ENCODE data around the gene DPT. TPM values are rescaled to one million over a fixed set of nuclear protein-coding genes. Genes with fewer than 3 reads are reported as not detected.
"Not testable (repeated sequence)": the region's sequence is repeated elsewhere in the genome, so short reads cannot be mapped to it uniquely, and the experiment has no call there.

The DPT gene
- not detected for polyA plus RNA-seq (2012; ENCODE audit: low read depth, missing spikeins)

- no peak for FAIRE-seq
- TF ChIP-seq POLR2AphosphoS5 (IDR thresholded peaks at IDR 0.05; ENCODE audit: low read depth, low read length) (no peak), SPI1 (IDR thresholded peaks at IDR 0.05; ENCODE audit: low read depth, low read length) (no peak), TAF1 (IDR thresholded peaks at IDR 0.05; ENCODE audit: low read depth, low read length) (no peak), POU2F2 (IDR thresholded peaks at IDR 0.05; ENCODE audit: low read depth, low read length) (no peak), PAX5 (IDR thresholded peaks at IDR 0.05; ENCODE audit: insufficient read depth, low read length, severe bottlenecking) (no peak), POLR2A (IDR thresholded peaks at IDR 0.05; ENCODE audit: low read depth, low read length) (no peak)
- no peak for DNase-seq (ENCODE audit: insufficient read length, low spot score)
Measured at GRCh38 chr1:168728473-168729404, at the start of gene DPT. Gene DPT, minus strand, starts transcription at chr1:168729206. Its CDS starts 32 bp downstream, at chr1:168729174.

- TF ChIP-seq SPI1 (IDR thresholded peaks at IDR 0.05; ENCODE audit: low read depth, low read length) (no peak), POLR2A (IDR thresholded peaks at IDR 0.05; ENCODE audit: low read depth, low read length) (no peak), TAF1 (IDR thresholded peaks at IDR 0.05; ENCODE audit: low read depth, low read length) (no peak), POU2F2 (IDR thresholded peaks at IDR 0.05; ENCODE audit: low read depth, low read length) (no peak)
- DNase-seq (ENCODE audit: insufficient read length, low spot score) (no peak), FAIRE-seq (no peak)
Measured at GRCh38 chr1:168775366-168775765, 46.4 kb upstream of the DPT start.

- no peak for TF ChIP-seq TAF1 (IDR thresholded peaks at IDR 0.05; ENCODE audit: low read depth, low read length)
- TF ChIP-seq POU2F2 (IDR thresholded peaks at IDR 0.05; ENCODE audit: low read depth, low read length): no peak
- no peak for TF ChIP-seq SPI1 (IDR thresholded peaks at IDR 0.05; ENCODE audit: low read depth, low read length)
- no peak for TF ChIP-seq POLR2AphosphoS5 (IDR thresholded peaks at IDR 0.05; ENCODE audit: low read depth, low read length)
- no peak for TF ChIP-seq PAX5 (IDR thresholded peaks at IDR 0.05; ENCODE audit: insufficient read depth, low read length, severe bottlenecking)
- TF ChIP-seq POLR2A (IDR thresholded peaks at IDR 0.05; ENCODE audit: low read depth, low read length): no peak
- no peak for FAIRE-seq
- DNase-seq (ENCODE audit: insufficient read length, low spot score): no peak
Measured at GRCh38 chr1:168774241-168774640, 45.2 kb upstream of the DPT start.

GRCh38 chr1:168772428-168773060 lies 43.5 kb upstream of the DPT start:
- FAIRE-seq: no peak
- TF ChIP-seq POU2F2 (IDR thresholded peaks at IDR 0.05; ENCODE audit: low read depth, low read length) (no peak), SPI1 (IDR thresholded peaks at IDR 0.05; ENCODE audit: low read depth, low read length) (no peak), POLR2A (IDR thresholded peaks at IDR 0.05; ENCODE audit: low read depth, low read length) (no peak), POLR2AphosphoS5 (IDR thresholded peaks at IDR 0.05; ENCODE audit: low read depth, low read length) (no peak), TAF1 (IDR thresholded peaks at IDR 0.05; ENCODE audit: low read depth, low read length) (no peak), PAX5 (IDR thresholded peaks at IDR 0.05; ENCODE audit: insufficient read depth, low read length, severe bottlenecking) (no peak)
- DNase-seq (ENCODE audit: insufficient read length, low spot score): no peak

- DNase-seq (ENCODE audit: insufficient read length, low spot score) (no peak), FAIRE-seq (no peak)
- TF ChIP-seq POLR2A (IDR thresholded peaks at IDR 0.05; ENCODE audit: low read depth, low read length): no peak
- TF ChIP-seq PAX5 (IDR thresholded peaks at IDR 0.05; ENCODE audit: insufficient read depth, low read length, severe bottlenecking): no peak
- TF ChIP-seq TAF1 (IDR thresholded peaks at IDR 0.05; ENCODE audit: low read depth, low read length): no peak
- no peak for TF ChIP-seq POU2F2 (IDR thresholded peaks at IDR 0.05; ENCODE audit: low read depth, low read length)
- TF ChIP-seq SPI1 (IDR thresholded peaks at IDR 0.05; ENCODE audit: low read depth, low read length): no peak
- no peak for TF ChIP-seq POLR2AphosphoS5 (IDR thresholded peaks at IDR 0.05; ENCODE audit: low read depth, low read length)
Measured at GRCh38 chr1:168771104-168771630, 42.2 kb upstream of the DPT start.

GRCh38 chr1:168769893-168770292 lies 40.9 kb upstream of the DPT start:
- DNase-seq (ENCODE audit: insufficient read length, low spot score); FAIRE-seq: not testable (repeated sequence)

- no peak for TF ChIP-seq PAX5 (IDR thresholded peaks at IDR 0.05; ENCODE audit: insufficient read depth, low read length, severe bottlenecking)
- no peak for TF ChIP-seq POLR2AphosphoS5 (IDR thresholded peaks at IDR 0.05; ENCODE audit: low read depth, low read length)
- no peak for TF ChIP-seq TAF1 (IDR thresholded peaks at IDR 0.05; ENCODE audit: low read depth, low read length)
- TF ChIP-seq SPI1 (IDR thresholded peaks at IDR 0.05; ENCODE audit: low read depth, low read length): no peak
- no peak for FAIRE-seq
- no peak for DNase-seq (ENCODE audit: insufficient read length, low spot score)
Measured at GRCh38 chr1:168767894-168768584, 39.0 kb upstream of the DPT start.

- FAIRE-seq (no peak), DNase-seq (ENCODE audit: insufficient read length, low spot score) (no peak)
- TF ChIP-seq POLR2AphosphoS5 (IDR thresholded peaks at IDR 0.05; ENCODE audit: low read depth, low read length): no peak
- TF ChIP-seq POU2F2 (IDR thresholded peaks at IDR 0.05; ENCODE audit: low read depth, low read length): no peak
- no peak for TF ChIP-seq PAX5 (IDR thresholded peaks at IDR 0.05; ENCODE audit: insufficient read depth, low read length, severe bottlenecking)
- no peak for TF ChIP-seq TAF1 (IDR thresholded peaks at IDR 0.05; ENCODE audit: low read depth, low read length)
- TF ChIP-seq SPI1 (IDR thresholded peaks at IDR 0.05; ENCODE audit: low read depth, low read length): no peak
- no peak for TF ChIP-seq POLR2A (IDR thresholded peaks at IDR 0.05; ENCODE audit: low read depth, low read length)
Measured at GRCh38 chr1:168766568-168766967, 37.6 kb upstream of the DPT start.

GRCh38 chr1:168763031-168763430 lies 34.0 kb upstream of the DPT start:
- DNase-seq (ENCODE audit: insufficient read length, low spot score) (no peak), FAIRE-seq (no peak)

More at GRCh38 chr1:168763031-168763430, 34.0 kb upstream of the DPT start:
- TF ChIP-seq TAF1 (IDR thresholded peaks at IDR 0.05; ENCODE audit: low read depth, low read length) (no peak), POLR2AphosphoS5 (IDR thresholded peaks at IDR 0.05; ENCODE audit: low read depth, low read length) (no peak), POU2F2 (IDR thresholded peaks at IDR 0.05; ENCODE audit: low read depth, low read length) (no peak), POLR2A (IDR thresholded peaks at IDR 0.05; ENCODE audit: low read depth, low read length) (no peak), SPI1 (IDR thresholded peaks at IDR 0.05; ENCODE audit: low read depth, low read length) (no peak), PAX5 (IDR thresholded peaks at IDR 0.05; ENCODE audit: insufficient read depth, low read length, severe bottlenecking) (no peak)
